Motor neuron (in vitro differentiated cells): ENCODE measurements around the gene PLA2G15. TPM values are rescaled to one million over a fixed set of nuclear protein-coding genes. Genes with fewer than 3 reads are reported as not detected.
A peak's percentile ranks its signal among the peaks of the same experiment; 100 is the strongest.

Source experiments
- ATAC-seq, 8 experiments: fragments of 200-7000 bp; cut with Tn5 transposase; replicated peaks in 6 of 8; 2 replicates each; pipeline ENCODE4 v1.8.0; 2021; ENCODE audit warnings: mild to moderate bottlenecking in 8 of 8, moderate library complexity in 8 of 8
- H3K27ac ChIP-seq, 2 donors: fragments of 250-450 bp; sonication (Bioruptor Pico); 2 replicates each; pipeline ENCODE4 v1.9.0; 2021; ENCODE audit warnings: antibody characterized with exemption in 2 of 2, mild to moderate bottlenecking in 2 of 2, moderate library complexity in 1 of 2
- H3K4me1 ChIP-seq, 2 donors: fragments of 250-450 bp; sonication (Bioruptor Pico); replicated peaks in 1 of 2; 2 replicates each; pipeline ENCODE4 v1.6.1; 2021; ENCODE audit warnings: antibody characterized with exemption in 2 of 2, mild to moderate bottlenecking in 2 of 2, moderate library complexity in 1 of 2
- H3K4me3 ChIP-seq, 5 donors: fragments of 250-450 bp; sonication (Bioruptor Pico); 2 replicates each; pipeline ENCODE4 v1.9.0; 2021; ENCODE audit warnings: antibody characterized with exemption in 5 of 5, mild to moderate bottlenecking in 5 of 5, moderate library complexity in 4 of 5
- WGBS, 10 experiments: fragments of 450-650 bp; shearing (Covaris generic); methylation state at CpG; one replicate each; pipeline ENCODE4 v1.0.0; 2022; 5-methylcytosine and 5-hydroxymethylcytosine counted together
- in situ Hi-C, 9 experiments: fragments of 400-800 bp; cut with MboI; loops; one replicate each; pipeline ENCODE4 v1.15.0; 2021; ENCODE audit warnings: low sequenced_read_pairs in 9 of 9, low pct_unique_long_range_greater_than_20kb in 2 of 9; ENCODE audit not compliant: unreplicated experiment in 9 of 9
- total RNA-seq, 8 experiments: library from RNA; unstranded; fragments of 300-600 nt; gene quantifications; 2 replicates each; pipeline versions ENCODE4 v1.2.3 to v1.2.4, GENCODE V29; 2022

PLA2G15 gene
- total RNA-seq, 8 experiments from 2014 or later, result 8.3 to 25.1 (median 9.5) TPM

DNA sequence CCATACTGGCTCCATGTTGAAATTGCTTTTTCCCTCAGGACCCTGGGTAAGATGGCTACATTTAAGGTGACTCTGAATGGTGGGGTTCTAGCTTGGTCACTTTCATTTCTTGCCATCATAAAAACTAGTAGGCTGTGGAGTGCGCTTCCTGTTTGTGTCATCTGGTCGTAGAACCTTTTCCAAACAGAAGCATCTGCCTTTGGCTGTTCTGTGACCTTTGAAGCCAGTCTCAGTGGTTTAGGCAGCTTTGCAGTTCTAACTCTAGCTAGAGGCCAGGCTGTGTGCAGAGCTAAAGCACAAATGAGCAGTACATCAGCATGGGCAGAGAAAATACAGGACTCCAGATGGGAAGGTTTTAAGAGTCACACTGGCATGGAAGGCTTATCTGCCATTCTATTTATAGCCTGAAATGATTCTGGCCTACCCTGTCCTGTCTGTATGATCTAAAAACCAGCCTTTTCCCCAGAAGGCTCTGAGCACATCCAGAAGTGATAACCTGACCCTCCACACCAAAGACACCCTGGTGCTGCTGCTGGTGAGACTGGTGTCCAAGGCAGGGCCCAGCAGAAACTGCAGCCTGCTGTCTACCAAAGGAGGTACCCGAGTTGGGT, 17.9 kb upstream of the PLA2G15 start:
- in situ Hi-C loops, result loop anchor here in 1 of 9 experiments (10.0 kb wide), 2 partner anchors 132 to 232 kb away; partner anchors contain the start of gene DPEP2
- 63 to 93% (median 86%) methylated on average over 1 to 3 of the region's 3 CpGs; no CpG with 5 or more reads in 4 of the 10 experiments for WGBS, 10 experiments
- H3K27ac ChIP-seq, result no peak overlapping the region

GRCh38 chr16:68227850-68228553, 17.2 kb upstream of the PLA2G15 start:
- H3K27ac ChIP-seq, result no peak overlapping the region
- H3K4me3 ChIP-seq, result no peak overlapping the region
- 35 to 100% (median 100%) methylated on average over 1 to 2 of the region's 2 CpGs; no CpG with 5 or more reads in 5 of the 10 experiments for WGBS, 10 experiments
- peaks cover 0 to 4% of the 10 kb centered on the region in 2 donors for H3K4me1 ChIP-seq
- in situ Hi-C loops, result loop anchor here in 1 of 9 experiments (10.0 kb wide), 2 partner anchors 133 to 233 kb away; partner anchors contain the start of gene DPEP2
- no peak for ATAC-seq

More for the DNA sequence above, 17.9 kb upstream of the PLA2G15 start:
- no peak overlapping the region for H3K4me3 ChIP-seq
- ATAC-seq, result no peak
- no peaks in the 10 kb centered on the region for H3K4me1 ChIP-seq

- Histone ChIP-seq H3K4me1 (peaks cover 0 to 7% of the 10 kb centered on the region in 2 donors), H3K4me3 (no peak overlapping the region), H3K27ac (no peak overlapping the region)
- in situ Hi-C loops, result loop anchor here in 1 of 9 experiments (10.0 kb wide), 2 partner anchors 134 to 234 kb away; partner anchors contain the start of gene DPEP2
- ATAC-seq, result no peak
- WGBS, 10 experiments, result 33 to 100% (median 100%) methylated on average over 1 to 3 of the region's 3 CpGs; no CpG with 5 or more reads in 2 of the 10 experiments
These were observed 16.5 kb upstream of the PLA2G15 start for GRCh38 chr16:68228652-68229051.

- ATAC-seq, result peak in 5 of 8 experiments; percentile 10 to 64 (median 44)
- Histone ChIP-seq H3K4me3 (no peak overlapping the region), H3K27ac (no peak overlapping the region), H3K4me1 (peaks cover 0 to 7% of the 10 kb centered on the region in 2 donors)
- in situ Hi-C loops, result loop anchor here in 1 of 9 experiments (10.0 kb wide), 2 partner anchors 135 to 235 kb away; partner anchors contain the start of gene DPEP2
- 0 to 75% (median 29%) methylated on average over 1 to 4 of the region's 4 CpGs; no CpG with 5 or more reads in 3 of the 10 experiments for WGBS, 10 experiments
These were observed 15.6 kb upstream of the PLA2G15 start for GRCh38 chr16:68229431-68230175.

DNA sequence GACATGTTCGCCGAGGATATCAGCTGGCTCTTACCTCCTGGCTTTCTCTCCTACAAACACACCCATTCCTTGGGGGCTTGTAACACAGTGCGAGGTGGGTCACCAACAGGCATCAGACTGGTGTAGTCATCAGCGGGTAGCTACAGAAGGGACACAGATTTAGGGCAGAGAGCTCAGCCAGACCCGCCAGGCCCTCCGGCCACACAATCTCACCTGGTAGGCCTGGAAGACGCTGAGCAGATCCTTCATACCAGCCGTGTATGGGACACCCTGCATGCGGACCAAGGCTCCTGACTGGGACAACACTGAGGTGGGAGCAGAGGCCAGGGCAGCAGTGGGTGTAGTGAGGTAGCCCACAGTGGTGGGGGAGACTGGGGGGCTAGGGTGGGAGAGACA, 15.0 kb upstream of the PLA2G15 start:
- no peak for ATAC-seq
- WGBS, 10 experiments, result 100% methylated on average over 1 to 2 of the region's 9 CpGs; no CpG with 5 or more reads in 8 of the 10 experiments
- H3K4me3 ChIP-seq, result no peak overlapping the region
- H3K27ac ChIP-seq, result no peak overlapping the region
- peaks cover 0 to 7% of the 10 kb centered on the region in 2 donors for H3K4me1 ChIP-seq
- in situ Hi-C loops, result no loop called here

GRCh38 chr16:68230956-68231355, 14.2 kb upstream of the PLA2G15 start:
- H3K27ac ChIP-seq, result no peak overlapping the region
- WGBS, 10 experiments, result 80 to 100% (median 90%) methylated on average over 1 to 2 of the region's 12 CpGs; no CpG with 5 or more reads in 5 of the 10 experiments
- in situ Hi-C loops, result no loop called here

GRCh38 chr16:68231384-68232136, 13.6 kb upstream of the PLA2G15 start:
- WGBS, 10 experiments, result 60 to 100% (median 93%) methylated on average over 1 to 15 of the region's 26 CpGs; no CpG with 5 or more reads in 3 of the 10 experiments
- no peak for ATAC-seq

More at GRCh38 chr16:68230956-68231355, 14.2 kb upstream of the PLA2G15 start:
- ATAC-seq, result no peak
- H3K4me1 ChIP-seq, result peaks cover 0 to 7% of the 10 kb centered on the region in 2 donors
- no peak overlapping the region for H3K4me3 ChIP-seq

GRCh38 chr16:68232335-68232734, 12.8 kb upstream of the PLA2G15 start:
- in situ Hi-C loops, result no loop called here
- 79 to 91% (median 87%) methylated on average over 5 to 6 of the region's 16 CpGs; no CpG with 5 or more reads in 6 of the 10 experiments for WGBS, 10 experiments
- Histone ChIP-seq H3K4me1 (peaks cover 0 to 16% of the 10 kb centered on the region in 2 donors), H3K4me3 (no peak overlapping the region), H3K27ac (no peak overlapping the region)
- no peak for ATAC-seq

More at GRCh38 chr16:68231384-68232136, 13.6 kb upstream of the PLA2G15 start:
- Histone ChIP-seq H3K4me1 (peaks cover 0 to 10% of the 10 kb centered on the region in 2 donors), H3K4me3 (no peak overlapping the region), H3K27ac (no peak overlapping the region)
- in situ Hi-C loops, result no loop called here

- ATAC-seq, result no peak
- Histone ChIP-seq H3K4me1 (peaks cover 0 to 21% of the 10 kb centered on the region in 2 donors), H3K4me3 (no peak overlapping the region), H3K27ac (no peak overlapping the region)
- 67 to 100% (median 89%) methylated on average over 2 to 4 of the region's 5 CpGs; no CpG with 5 or more reads in 4 of the 10 experiments for WGBS, 10 experiments
- in situ Hi-C loops, result no loop called here
These were observed 11.9 kb upstream of the PLA2G15 start for GRCh38 chr16:68233085-68233834.

DNA sequence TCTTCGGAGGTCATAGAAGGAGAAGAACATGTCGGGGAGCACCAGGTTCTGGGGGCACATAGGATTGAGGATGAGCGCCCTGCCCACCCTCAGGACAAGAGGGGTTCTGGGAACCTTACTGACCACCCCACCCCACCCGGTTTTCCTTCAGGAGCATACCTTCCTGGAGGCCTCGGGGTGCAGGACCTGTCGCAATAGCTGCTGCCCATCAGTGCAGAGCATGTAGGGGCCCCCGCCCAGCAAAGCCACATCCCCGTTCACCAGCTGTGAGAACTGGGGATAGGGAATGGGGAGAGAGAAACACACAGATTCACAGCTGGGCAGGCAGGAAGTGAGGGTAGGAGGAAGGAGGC, 11.4 kb upstream of the PLA2G15 start:
- H3K4me1 ChIP-seq, result peaks cover 0 to 21% of the 10 kb centered on the region in 2 donors
- no peak overlapping the region for H3K27ac ChIP-seq
- 50 to 100% (median 100%) methylated on average over 1 to 2 of the region's 8 CpGs; no CpG with 5 or more reads in 2 of the 10 experiments for WGBS, 10 experiments
- H3K4me3 ChIP-seq, result no peak overlapping the region
- peak in 1 of 8 experiments; percentile 16 for ATAC-seq
- in situ Hi-C loops, result no loop called here

DNA sequence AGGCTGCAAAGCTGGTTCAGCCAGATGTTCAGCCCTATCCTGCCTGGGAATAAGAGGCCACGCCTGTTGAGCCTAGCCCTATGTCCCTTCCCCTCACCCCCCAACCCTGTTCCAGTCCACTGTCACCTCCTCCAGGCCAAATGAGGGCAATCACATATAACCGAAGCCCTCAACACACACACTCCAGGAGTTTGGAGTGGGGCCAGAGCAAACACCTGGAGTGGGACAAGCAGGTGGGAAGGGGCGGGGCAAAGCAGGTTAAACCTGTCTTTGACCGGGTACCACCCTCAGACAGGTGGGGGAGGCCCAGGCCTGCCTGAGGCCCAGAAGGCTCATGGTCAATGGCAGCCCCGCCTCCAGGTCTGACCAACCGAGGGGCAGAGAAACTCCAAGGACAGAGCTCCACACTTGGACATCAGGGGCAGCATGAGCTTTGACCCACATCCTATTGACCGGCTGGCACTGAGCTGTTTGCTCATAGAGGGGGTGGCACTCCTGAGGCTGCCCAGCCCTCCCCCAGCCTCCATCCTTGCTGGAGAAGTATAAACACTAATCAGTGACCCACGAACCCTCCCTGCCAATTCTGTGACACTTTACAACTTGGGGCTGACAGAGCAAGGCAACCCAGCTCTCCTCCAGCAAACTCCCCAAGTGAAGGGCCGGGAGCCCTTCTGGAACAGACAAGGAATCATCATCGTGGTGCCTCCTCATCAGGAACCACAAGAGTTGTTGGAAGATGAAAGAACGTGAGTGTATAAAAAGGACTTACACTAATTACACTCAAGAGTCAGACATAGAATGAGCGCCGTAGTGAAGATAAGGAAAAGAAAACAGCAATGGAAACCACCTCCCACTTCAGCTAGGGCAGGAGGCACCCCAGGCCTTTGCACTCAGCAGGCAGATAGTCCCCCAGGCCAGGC, 10.7 kb upstream of the PLA2G15 start:
- H3K4me1 ChIP-seq, result peaks cover 0 to 21% of the 10 kb centered on the region in 2 donors
- H3K27ac ChIP-seq, result no peak overlapping the region
- in situ Hi-C loops, result no loop called here
- no peak for ATAC-seq
- 60 to 81% (median 67%) methylated on average over 1 to 5 of the region's 13 CpGs; no CpG with 5 or more reads in 3 of the 10 experiments for WGBS, 10 experiments
- H3K4me3 ChIP-seq, result no peak overlapping the region
